Activated CD8-positive, alpha-beta T cell treated with anti-CD3 and anti-CD28 coated beads for 36 hours (primary cell): ENCODE measurements around the gene DPM2. TPM values are rescaled to one million over a fixed set of nuclear protein-coding genes. Genes with fewer than 3 reads are reported as not detected.
A peak's percentile ranks its signal among the peaks of the same experiment; 100 is the strongest.

ENCODE experiments used
- ATAC-seq: fragments of 200-7000 bp; cut with Tn5 transposase; one replicate; pipeline ENCODE4 v1.10.0; 2021; ENCODE audit warnings: mild to moderate bottlenecking, moderate library complexity
- CTCF ChIA-PET: fragments of 350-600 bp; sonication (Branson Sonifier 250); formaldehyde crosslinking; loops from one replicate; lab custom pipeline; 2021; ENCODE audit warnings: antibody characterized with exemption; lab: Charles Lee
- POLR2A ChIA-PET: fragments of 350-600 bp; sonication (Branson Sonifier 250); formaldehyde crosslinking; loops from one replicate; lab custom pipeline; 2021; ENCODE audit warnings: antibody characterized with exemption; lab: Charles Lee
- DNase-seq: peaks from one replicate; pipeline ENCODE4 v3.0.0-alpha.2; 2020
- H3K27ac Mint-ChIP-seq: one replicate; pipeline ENCODE4 v1.8.0; 2021; ENCODE audit warnings: mild to moderate bottlenecking, mixed read lengths
- H3K27me3 Mint-ChIP-seq: one replicate; pipeline ENCODE4 v1.8.0; 2021; ENCODE audit warnings: mixed read lengths
- H3K36me3 Mint-ChIP-seq: one replicate; pipeline ENCODE4 v1.8.0; 2021; ENCODE audit warnings: low read depth, mixed read lengths
- H3K4me1 Mint-ChIP-seq: one replicate; pipeline ENCODE4 v1.8.0; 2021; ENCODE audit warnings: low read depth, mixed read lengths
- H3K4me3 Mint-ChIP-seq: one replicate; pipeline ENCODE4 v1.8.0; 2021; ENCODE audit warnings: mild to moderate bottlenecking, moderate library complexity, mixed read lengths
- H3K9me3 Mint-ChIP-seq: one replicate; pipeline ENCODE4 v1.8.0; 2021; ENCODE audit warnings: mixed read lengths
- CTCF ChIP-seq: fragments of 200-600 bp; IDR thresholded peaks from one replicate; pipeline ENCODE4 v1.8.0; 2022; ENCODE audit warnings: antibody characterized with exemption, mild to moderate bottlenecking
- intact Hi-C: fragments of 100-400 bp; cut with micrococcal nuclease; formaldehyde crosslinking; loops from one replicate; pipeline ENCODE4 v1.10.0; 2022
- total RNA-seq, 2 experiments: library from RNA; stranded (reverse); gene quantifications; one replicate each; pipeline ENCODE4 v1.2.3, GENCODE V29; 2021

Gene DPM2
- total RNA-seq, 2 experiments from 2014 or later: 41.3 to 43.9 TPM

- Mint-ChIP-seq H3K4me1 (peaks cover 26% of the 10 kb centered on the region), H3K27me3 (peaks cover 4% of the 10 kb centered on the region), H3K36me3 (peaks cover 6% of the 10 kb centered on the region), H3K4me3 (no peak overlapping the region), H3K9me3 (no peaks in the 10 kb centered on the region), H3K27ac (no peak overlapping the region)
- TF ChIP-seq CTCF: no peak
- ATAC-seq (no peak), DNase-seq (no peak)
- intact Hi-C loops: no loop called here
- CTCF ChIA-PET: interaction anchor here (0.9 to 3.0 kb wide), 6 partner anchors 7 to 194 kb away, joined by 3 to 10 read pairs (median 4); partner anchors contain the start of gene TOR2A
- POLR2A ChIA-PET: interaction anchor here (1.3 to 1.9 kb wide), 4 partner anchors 8 to 126 kb away, joined by 3 to 13 read pairs (median 4); partner anchors contain the start of genes DPM2 and FPGS
These were observed 8.7 kb downstream of the DPM2 start for GRCh38 chr9:127928676-127929624.

GRCh38 chr9:127927988-127928675, 9.5 kb downstream of the DPM2 start:
- intact Hi-C loops: no loop called here
- POLR2A ChIA-PET: interaction anchor here (0.5 to 1.9 kb wide), 6 partner anchors 9 to 172 kb away, joined by 3 to 13 read pairs (median 3); partner anchors contain the start of genes DPM2 and FPGS

GRCh38 chr9:127927201-127927987, 10.3 kb downstream of the DPM2 start:
- H3K36me3 Mint-ChIP-seq: peaks cover 2% of the 10 kb centered on the region
- peaks cover 24% of the 10 kb centered on the region for H3K4me1 Mint-ChIP-seq
- no peak overlapping the region for H3K27ac Mint-ChIP-seq
- DNase-seq (peak; percentile 88), ATAC-seq (peak; percentile 47)
- intact Hi-C loops: no loop called here
- TF ChIP-seq CTCF: no peak
- peaks cover 4% of the 10 kb centered on the region for H3K27me3 Mint-ChIP-seq
- ChIA-PET POLR2A (interaction anchor here (0.6 to 1.9 kb wide), 2 partner anchors 10 to 161 kb away, joined by 3 to 13 read pairs; partner anchors contain the start of gene DPM2), CTCF (interaction anchor here (0.6 kb wide), 1 partner anchor 38 kb away, joined by 3 read pairs; no protein-coding TSS in a partner anchor)
- no peaks in the 10 kb centered on the region for H3K9me3 Mint-ChIP-seq
- H3K4me3 Mint-ChIP-seq: peak overlapping the region; percentile 66

More at GRCh38 chr9:127927988-127928675, 9.5 kb downstream of the DPM2 start:
- DNase-seq (no peak), ATAC-seq (no peak)
- Mint-ChIP-seq H3K4me3 (no peak overlapping the region), H3K36me3 (peaks cover 4% of the 10 kb centered on the region), H3K9me3 (no peaks in the 10 kb centered on the region), H3K27ac (no peak overlapping the region), H3K27me3 (peaks cover 4% of the 10 kb centered on the region), H3K4me1 (peaks cover 24% of the 10 kb centered on the region)
- CTCF ChIA-PET: interaction anchor here (0.6 to 3.0 kb wide), 4 partner anchors 15 to 193 kb away, joined by 3 to 8 read pairs (median 4); partner anchors contain the start of gene TOR2A
- no peak for TF ChIP-seq CTCF

- H3K9me3 Mint-ChIP-seq: no peaks in the 10 kb centered on the region
- DNase-seq (peak; percentile 58), ATAC-seq (peak; percentile 10)
- H3K4me1 Mint-ChIP-seq: peaks cover 24% of the 10 kb centered on the region
- peaks cover 2% of the 10 kb centered on the region for H3K36me3 Mint-ChIP-seq
- CTCF ChIA-PET: interaction anchor here (1.2 kb wide), 1 partner anchor 57 kb away, joined by 5 read pairs; no protein-coding TSS in a partner anchor
- TF ChIP-seq CTCF: no peak
- H3K4me3 Mint-ChIP-seq: peak overlapping the region; percentile 66
- POLR2A ChIA-PET: no interaction called here
- peaks cover 4% of the 10 kb centered on the region for H3K27me3 Mint-ChIP-seq
- intact Hi-C loops: no loop called here
- H3K27ac Mint-ChIP-seq: no peak overlapping the region
These were observed 10.8 kb downstream of the DPM2 start for GRCh38 chr9:127926906-127927200.
